GM08714 (cell line): ENCODE data around the gene HSD17B12.
"Not testable (repeated sequence)": the region's sequence is repeated elsewhere in the genome, so short reads cannot be mapped to it uniquely, and the experiment has no call there.

ENCODE experiments used
- H3K4me3 ChIP-seq: fragments of 200-500 bp; sonication (Bioruptor generic); 2 replicates; pipeline ENCODE4 v1.5.1; 2014; ENCODE audit warnings: mild to moderate bottlenecking, low read length, inconsistent platforms
- ZNF274 ChIP-seq: IDR thresholded peaks from 2 replicates; pipeline ENCODE4 v1.6.1; 2012; ENCODE audit warnings: mild to moderate bottlenecking, low read depth, low read length

The HSD17B12 gene

GRCh38 chr11:43747130-43747802 lies 66.7 kb downstream of the HSD17B12 start:
- no peak overlapping the region for H3K4me3 ChIP-seq
- TF ChIP-seq ZNF274 = no peak

GRCh38 chr11:43748095-43748494 lies 67.6 kb downstream of the HSD17B12 start:
- H3K4me3 ChIP-seq = no peak overlapping the region
- TF ChIP-seq ZNF274 = no peak

GRCh38 chr11:43751726-43752125 lies 71.2 kb downstream of the HSD17B12 start:
- H3K4me3 ChIP-seq = no peak overlapping the region
- TF ChIP-seq ZNF274 = no peak

GRCh38 chr11:43756575-43756974 lies 76.0 kb downstream of the HSD17B12 start:
- H3K4me3 ChIP-seq = no peak overlapping the region
- TF ChIP-seq ZNF274 = no peak

GRCh38 chr11:43758927-43759326 lies 78.4 kb downstream of the HSD17B12 start:
- TF ChIP-seq ZNF274 = no peak
- no peak overlapping the region for H3K4me3 ChIP-seq

- TF ChIP-seq ZNF274 = no peak
- no peak overlapping the region for H3K4me3 ChIP-seq
These were observed 80.4 kb downstream of the HSD17B12 start for GRCh38 chr11:43760902-43761301.

- H3K4me3 ChIP-seq = no peak overlapping the region
- no peak for TF ChIP-seq ZNF274
These were observed 84.7 kb downstream of the HSD17B12 start for GRCh38 chr11:43765194-43765593.

- not testable (repeated sequence) for H3K4me3 ChIP-seq
These were observed 88.1 kb downstream of the HSD17B12 start for GRCh38 chr11:43768654-43769053.

GRCh38 chr11:43770173-43770572 lies 89.6 kb downstream of the HSD17B12 start:
- H3K4me3 ChIP-seq = no peak overlapping the region
- no peak for TF ChIP-seq ZNF274

- H3K4me3 ChIP-seq = no peak overlapping the region
- TF ChIP-seq ZNF274 = no peak
These were observed 92.2 kb downstream of the HSD17B12 start for GRCh38 chr11:43772733-43773132.

- no peak overlapping the region for H3K4me3 ChIP-seq
- TF ChIP-seq ZNF274 = no peak
These were observed 94.2 kb downstream of the HSD17B12 start for GRCh38 chr11:43774786-43775185.

GRCh38 chr11:43779306-43779705 lies 98.8 kb downstream of the HSD17B12 start:
- TF ChIP-seq ZNF274 = no peak
- H3K4me3 ChIP-seq = no peak overlapping the region

GRCh38 chr11:43784301-43784700 lies 103.8 kb downstream of the HSD17B12 start:
- H3K4me3 ChIP-seq = no peak overlapping the region
- no peak for TF ChIP-seq ZNF274

GRCh38 chr11:43784866-43785265 lies 104.3 kb downstream of the HSD17B12 start:
- no peak overlapping the region for H3K4me3 ChIP-seq
- TF ChIP-seq ZNF274 = no peak

GRCh38 chr11:43785318-43785717 lies 104.8 kb downstream of the HSD17B12 start:
- no peak for TF ChIP-seq ZNF274
- H3K4me3 ChIP-seq = no peak overlapping the region

- no peak overlapping the region for H3K4me3 ChIP-seq
- no peak for TF ChIP-seq ZNF274
These were observed 105.5 kb downstream of the HSD17B12 start for GRCh38 chr11:43786016-43786415.
